IMR-90 (cell line): ENCODE data around the gene KCP. TPM values are rescaled to one million over a fixed set of nuclear protein-coding genes. Genes with fewer than 3 reads are reported as not detected.

Experiments
- ATAC-seq: fragments of 200-7000 bp; cut with Tn5 transposase; 2 replicates; pipeline ENCODE4 v1.9.1; 2020; ENCODE audit warnings: low read depth, mild to moderate bottlenecking, moderate library complexity
- BruUV-seq: library from RNA; stranded (reverse); fragments of 400-500 nt; replicated peaks from 2 replicates; lab custom pipeline; 2021; lab: Mats Ljungman, UMichigan
- CTCF ChIA-PET: fragments of 300-600 bp; formaldehyde crosslinking; extraction: SDS; loops from one replicate; lab custom pipeline; 2021; ENCODE audit warnings: antibody characterized with exemption; lab: Yijun Ruan, JAX
- POLR2A ChIA-PET: fragments of 300-600 bp; sonication (Branson Sonifier 250); formaldehyde crosslinking; loops from one replicate; lab custom pipeline; 2022; ENCODE audit warnings: antibody characterized with exemption; ENCODE audit not compliant: unreplicated experiment; lab: Charles Lee
- DNase-seq: peaks from one replicate; pipeline ENCODE4 v3.0.0; 2013
- H2AFZ ChIP-seq: replicated peaks from 2 replicates; pipeline ENCODE3; 2013; ENCODE audit warnings: low read length, mild to moderate bottlenecking; ENCODE audit not compliant: poor library complexity
- H2AK5ac ChIP-seq: 2 replicates; pipeline ENCODE4 v1.6.1; 2013; ENCODE audit warnings: low read depth, low read length, inconsistent platforms
- H2AK9ac ChIP-seq: replicated peaks from 2 replicates; pipeline ENCODE3; 2013; ENCODE audit warnings: mild to moderate bottlenecking, low read depth, low read length, moderate library complexity; ENCODE audit not compliant: poor library complexity
- H2BK120ac ChIP-seq: 2 replicates; pipeline ENCODE4 v1.6.1; 2013; ENCODE audit warnings: low read depth, low read length, inconsistent platforms
- H2BK15ac ChIP-seq: 3 replicates; pipeline ENCODE4 v1.6.1; 2013; ENCODE audit warnings: low read depth, low read length, inconsistent platforms
- H2BK20ac ChIP-seq: 2 replicates; pipeline ENCODE4 v1.6.1; 2013; ENCODE audit warnings: low read depth, mild to moderate bottlenecking, inconsistent platforms, low read length, moderate library complexity
- H2BK5ac ChIP-seq: 2 replicates; pipeline ENCODE4 v1.6.1; 2013; ENCODE audit warnings: mild to moderate bottlenecking, low read depth, low read length, inconsistent platforms; ENCODE audit not compliant: poor library complexity, severe bottlenecking
- H3K14ac ChIP-seq: replicated peaks from 2 replicates; pipeline ENCODE4 v1.6.1; 2013; ENCODE audit warnings: low read depth, low read length, inconsistent platforms
- H3K18ac ChIP-seq: 2 replicates; pipeline ENCODE4 v1.6.1; 2013; ENCODE audit warnings: low read depth, low read length, control low read depth
- H3K23ac ChIP-seq: 2 replicates; pipeline ENCODE4 v1.6.1; 2013; ENCODE audit warnings: low read depth, low read length, inconsistent platforms
- H3K27ac ChIP-seq: 2 replicates; pipeline ENCODE4 v1.5.1; 2013; ENCODE audit warnings: mild to moderate bottlenecking, control low read depth, low read length; ENCODE audit not compliant: insufficient read depth
- H3K27me3 ChIP-seq: 2 replicates; pipeline ENCODE4 v1.6.1; 2013; ENCODE audit warnings: low read length; ENCODE audit not compliant: control insufficient read depth, insufficient read depth
- H3K36me3 ChIP-seq: 2 replicates; pipeline ENCODE4 v1.6.1; 2013; ENCODE audit warnings: low read length, mixed read lengths; ENCODE audit not compliant: control insufficient read depth, insufficient read depth
- H3K4ac ChIP-seq: 2 replicates; pipeline ENCODE4 v1.6.1; 2013; ENCODE audit warnings: low read depth, low read length, inconsistent platforms
- H3K4me1 ChIP-seq: 2 replicates; pipeline ENCODE4 v1.6.1; 2013; ENCODE audit warnings: low read length, mixed read lengths; ENCODE audit not compliant: control insufficient read depth, insufficient read depth
- H3K4me2 ChIP-seq: 2 replicates; pipeline ENCODE4 v1.6.1; 2013; ENCODE audit warnings: low read depth, mild to moderate bottlenecking, control low read depth, low read length, moderate library complexity
- H3K4me3 ChIP-seq: 2 replicates; pipeline ENCODE4 v1.5.1; 2013; ENCODE audit warnings: low read depth, mild to moderate bottlenecking, control low read depth, low read length, moderate library complexity; ENCODE audit not compliant: insufficient read depth
- H3K56ac ChIP-seq: 2 replicates; pipeline ENCODE4 v1.6.1; 2013; ENCODE audit warnings: low read length, inconsistent platforms; ENCODE audit not compliant: insufficient read depth; ENCODE audit errors: extremely low read depth
- H3K79me1 ChIP-seq, 2 experiments: 2 replicates each; pipeline ENCODE4 v1.6.1; 2013; ENCODE audit warnings: low read length in 2 of 2, inconsistent platforms in 1 of 2, low read depth in 1 of 2
- H3K9ac ChIP-seq: 2 replicates; pipeline ENCODE4 v1.6.1; 2013; ENCODE audit warnings: low read depth, low read length, control low read depth
- H3K9me1 ChIP-seq: 2 replicates; pipeline ENCODE4 v1.6.1; 2013; ENCODE audit warnings: low read length, inconsistent platforms; ENCODE audit not compliant: insufficient read depth
- H3K9me3 ChIP-seq: 2 replicates; pipeline ENCODE4 v1.6.1; 2013; ENCODE audit warnings: low read length; ENCODE audit not compliant: control insufficient read depth, insufficient read depth
- H4K20me1 ChIP-seq: 2 replicates; pipeline ENCODE4 v1.6.1; 2013; ENCODE audit warnings: low read length, inconsistent platforms; ENCODE audit not compliant: insufficient read depth
- H4K5ac ChIP-seq: 2 replicates; pipeline ENCODE4 v1.6.1; 2013; ENCODE audit warnings: mild to moderate bottlenecking, low read depth, low read length, control low read depth
- H4K8ac ChIP-seq, 2 experiments: 2 replicates each; pipeline ENCODE4 v1.6.1; 2013; ENCODE audit warnings: low read depth in 2 of 2, low read length in 2 of 2, control low read depth in 1 of 2, inconsistent platforms in 1 of 2
- H4K91ac ChIP-seq: 2 replicates; pipeline ENCODE4 v1.6.1; 2013; ENCODE audit warnings: low read depth, low read length, inconsistent platforms; ENCODE audit not compliant: insufficient read depth
- BHLHE40 ChIP-seq: fragments of 150-350 bp; IDR thresholded peaks from 2 replicates; pipeline ENCODE4 v1.6.1; 2016; ENCODE audit warnings: mild to moderate bottlenecking, low read depth, low read length
- CEBPB ChIP-seq: IDR thresholded peaks from 2 replicates; pipeline ENCODE4 v1.6.1; 2012; ENCODE audit warnings: low read depth, low read length, improper control_type of control experiment
- CHD1 ChIP-seq: IDR thresholded peaks from 2 replicates; pipeline ENCODE4 v1.6.1; 2012; ENCODE audit warnings: low read depth, low read length, improper control_type of control experiment
- FOS ChIP-seq: fragments of 150-350 bp; IDR thresholded peaks from 2 replicates; pipeline ENCODE4 v1.6.1; 2016; ENCODE audit warnings: low read depth, low read length
- MAFK ChIP-seq: IDR thresholded peaks from 2 replicates; pipeline ENCODE4 v1.6.1; 2012; ENCODE audit warnings: low read depth, low read length, improper control_type of control experiment
- MAZ ChIP-seq: IDR thresholded peaks from 2 replicates; pipeline ENCODE4 v1.6.1; 2012; ENCODE audit warnings: low read depth, mild to moderate bottlenecking, low read length, improper control_type of control experiment, moderate library complexity, borderline replicate concordance
- NFE2L2 ChIP-seq: fragments of 150-350 bp; IDR thresholded peaks from 2 replicates; pipeline ENCODE4 v1.6.1; 2016; ENCODE audit warnings: low read depth, mild to moderate bottlenecking, low read length
- RAD21 ChIP-seq: IDR thresholded peaks from 2 replicates; pipeline ENCODE4 v1.6.1; 2012; ENCODE audit warnings: low read length, improper control_type of control experiment
- RCOR1 ChIP-seq: IDR thresholded peaks from 2 replicates; pipeline ENCODE4 v1.6.1; 2012; ENCODE audit warnings: mild to moderate bottlenecking, low read length, improper control_type of control experiment; ENCODE audit not compliant: insufficient replicate concordance
- RFX5 ChIP-seq: IDR thresholded peaks from 2 replicates; pipeline ENCODE4 v1.8.0; 2012; ENCODE audit warnings: low read depth, mild to moderate bottlenecking, low read length, moderate library complexity
- SMC3 ChIP-seq: fragments of 150-350 bp; IDR thresholded peaks from 2 replicates; pipeline ENCODE4 v1.6.1; 2016; ENCODE audit warnings: low read depth, mild to moderate bottlenecking, antibody characterized with exemption, low read length, moderate library complexity
- WGBS, 2 experiments: methylation state at CpG; one replicate each; pipeline versions ENCODE4 v1.1.5 to v1.1.7; 2013; ENCODE audit warnings: missing lambda C conversion rate in 2 of 2; ENCODE audit not compliant: insufficient read length in 1 of 2; ENCODE audit errors: extremely low coverage in 2 of 2; 5-methylcytosine and 5-hydroxymethylcytosine counted together
- dilution Hi-C: fragments of 300-500 bp; cut with HindIII; formaldehyde crosslinking; loops from one replicate; pipeline ENCODE4 v1.14.3; 2018; ENCODE audit warnings: low sequenced_read_pairs; ENCODE audit not compliant: unreplicated experiment
- in situ Hi-C: fragments of 300-500 bp; cut with MboI; formaldehyde crosslinking; loops from 3 replicates; pipeline ENCODE4 v1.14.3; 2019; ENCODE audit warnings: low sequenced_read_pairs, inconsistent platforms, mixed read lengths
- intact Hi-C: fragments of 100-400 bp; cut with micrococcal nuclease; formaldehyde crosslinking; loops from 2 replicates; pipeline ENCODE4 v1.10.0; 2022
- polyA plus RNA-seq, 3 experiments: library from polyadenylated mRNA; depleted of rRNA; stranded (reverse); fragments of >200 nt; gene quantifications; 2 replicates each; pipeline ENCODE4 v1.2.3, GENCODE V29; 2012; ENCODE audit warnings: low replicate concordance in 1 of 3
- total RNA-seq: library from RNA; depleted of rRNA; stranded (reverse); fragments of >200 nt; gene quantifications from 2 replicates; pipeline ENCODE4 v1.2.3, GENCODE V29; 2012
- TF ChIP-seq, protein P1 (sequence below): conservative IDR thresholded peaks from 2 replicates; pipeline ENCODE4 v1.5.1; 2012; ENCODE audit warnings: mild to moderate bottlenecking, low read depth, low read length, improper control_type of control experiment
- TF ChIP-seq, protein P2 (sequence below): fragments of 150-350 bp; IDR thresholded peaks from 2 replicates; pipeline ENCODE4 v1.6.1; 2016; ENCODE audit warnings: low read depth, mild to moderate bottlenecking, low read length, moderate library complexity, borderline replicate concordance

Gene KCP
- total and polyA plus RNA-seq, 2 of the 4 experiments (the other 2 are of a cell fraction) = 0.03 TPM; not detected in 1

DNA sequence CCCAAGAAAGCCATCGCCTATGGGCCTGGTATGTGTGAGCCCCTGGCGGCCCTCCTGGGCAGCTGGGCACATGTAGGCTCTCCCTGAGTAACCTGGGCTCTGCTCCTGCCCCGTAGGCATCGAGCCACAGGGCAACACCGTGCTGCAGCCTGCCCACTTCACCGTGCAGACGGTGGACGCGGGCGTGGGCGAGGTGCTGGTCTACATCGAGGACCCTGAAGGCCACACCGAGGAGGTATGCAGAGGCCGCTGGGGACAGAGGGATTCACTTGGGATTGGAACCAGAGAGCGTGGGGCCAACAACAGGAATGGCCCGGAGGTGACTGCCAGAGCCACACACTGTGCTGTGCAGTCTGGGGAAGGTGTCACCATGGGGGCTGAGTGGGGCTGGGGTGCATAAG, 73.0 kb downstream of the KCP start:
- no peak overlapping the region for H3K4me2 ChIP-seq
- H3K27ac ChIP-seq = no peak overlapping the region
- H3K4me3 ChIP-seq = no peak overlapping the region
- no peak for DNase-seq
- no peaks in the 10 kb centered on the region; the same call in 1 of the 2 replicates for H3K9me1 ChIP-seq
- no peak overlapping the region for H3K56ac ChIP-seq
- no peak overlapping the region for H2AK5ac ChIP-seq
- no TSS peak for BruUV-seq
- H4K91ac ChIP-seq = no peak overlapping the region
- ChIA-PET CTCF (no interaction called here), POLR2A (no interaction called here)
- no peaks in the 10 kb centered on the region for H3K9me3 ChIP-seq
- no peak overlapping the region for H4K5ac ChIP-seq
- no peak overlapping the region for H3K14ac ChIP-seq
- H2BK120ac ChIP-seq = no peak overlapping the region
- peaks cover 22 to 88% of the 10 kb centered on the region in 2 experiments for H3K79me1 ChIP-seq
- peaks cover 24% of the 10 kb centered on the region for H3K4me1 ChIP-seq
- 90% methylated on average over 11 of the region's 16 CpGs; no CpG with 5 or more reads in 1 of the 2 experiments for WGBS, 2 experiments
- no peak overlapping the region for H3K4ac ChIP-seq
- H2BK20ac ChIP-seq = no peak overlapping the region
- H2BK5ac ChIP-seq = no peak overlapping the region
- peak overlapping the region; percentile 7 for H2AFZ ChIP-seq
- no peaks in the 10 kb centered on the region for H3K27me3 ChIP-seq
- H3K18ac ChIP-seq = no peak overlapping the region
- TF ChIP-seq CEBPB (no peak), NFE2L2 (no peak), RCOR1 (no peak), MAZ (no peak), RFX5 (no peak), RAD21 (no peak), FOS (no peak), SMC3 (no peak), BHLHE40 (no peak), MAFK (no peak), CHD1 (no peak)
- TF ChIP-seq, protein P1, sequence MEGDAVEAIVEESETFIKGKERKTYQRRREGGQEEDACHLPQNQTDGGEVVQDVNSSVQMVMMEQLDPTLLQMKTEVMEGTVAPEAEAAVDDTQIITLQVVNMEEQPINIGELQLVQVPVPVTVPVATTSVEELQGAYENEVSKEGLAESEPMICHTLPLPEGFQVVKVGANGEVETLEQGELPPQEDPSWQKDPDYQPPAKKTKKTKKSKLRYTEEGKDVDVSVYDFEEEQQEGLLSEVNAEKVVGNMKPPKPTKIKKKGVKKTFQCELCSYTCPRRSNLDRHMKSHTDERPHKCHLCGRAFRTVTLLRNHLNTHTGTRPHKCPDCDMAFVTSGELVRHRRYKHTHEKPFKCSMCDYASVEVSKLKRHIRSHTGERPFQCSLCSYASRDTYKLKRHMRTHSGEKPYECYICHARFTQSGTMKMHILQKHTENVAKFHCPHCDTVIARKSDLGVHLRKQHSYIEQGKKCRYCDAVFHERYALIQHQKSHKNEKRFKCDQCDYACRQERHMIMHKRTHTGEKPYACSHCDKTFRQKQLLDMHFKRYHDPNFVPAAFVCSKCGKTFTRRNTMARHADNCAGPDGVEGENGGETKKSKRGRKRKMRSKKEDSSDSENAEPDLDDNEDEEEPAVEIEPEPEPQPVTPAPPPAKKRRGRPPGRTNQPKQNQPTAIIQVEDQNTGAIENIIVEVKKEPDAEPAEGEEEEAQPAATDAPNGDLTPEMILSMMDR = no peak
- TF ChIP-seq, protein P2, sequence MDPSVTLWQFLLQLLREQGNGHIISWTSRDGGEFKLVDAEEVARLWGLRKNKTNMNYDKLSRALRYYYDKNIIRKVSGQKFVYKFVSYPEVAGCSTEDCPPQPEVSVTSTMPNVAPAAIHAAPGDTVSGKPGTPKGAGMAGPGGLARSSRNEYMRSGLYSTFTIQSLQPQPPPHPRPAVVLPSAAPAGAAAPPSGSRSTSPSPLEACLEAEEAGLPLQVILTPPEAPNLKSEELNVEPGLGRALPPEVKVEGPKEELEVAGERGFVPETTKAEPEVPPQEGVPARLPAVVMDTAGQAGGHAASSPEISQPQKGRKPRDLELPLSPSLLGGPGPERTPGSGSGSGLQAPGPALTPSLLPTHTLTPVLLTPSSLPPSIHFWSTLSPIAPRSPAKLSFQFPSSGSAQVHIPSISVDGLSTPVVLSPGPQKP = no peak
- in situ Hi-C loops (no loop called here), dilution Hi-C loops (no loop called here), intact Hi-C loops (no loop called here)
- no peak overlapping the region for H2AK9ac ChIP-seq
- H3K9ac ChIP-seq = no peak overlapping the region
- no peak overlapping the region for H3K23ac ChIP-seq
- no peak overlapping the region for H4K8ac ChIP-seq
- no peak for ATAC-seq
- peaks cover 100% of the 10 kb centered on the region for H4K20me1 ChIP-seq
- no peak overlapping the region for H2BK15ac ChIP-seq
- H3K36me3 ChIP-seq = peaks cover 74% of the 10 kb centered on the region
